Esophagus squamous epithelium (tissue), 5 donors: Measurements from ENCODE around the gene ASAH2B. TPM values are rescaled to one million over a fixed set of nuclear protein-coding genes. Genes with fewer than 3 reads are reported as not detected.
"Not testable (repeated sequence)": the region's sequence is repeated elsewhere in the genome, so short reads cannot be mapped to it uniquely, and the experiment has no call there.

Source experiments
- DNase-seq: peaks from one replicate; lab custom pipeline; 2025; lab: John Stamatoyannopoulos, UW
- H3K27ac ChIP-seq, 4 donors: fragments of 200-600 bp; sonication (generic); one replicate each; pipeline ENCODE4 v1.5.1; 2016 to 2019; ENCODE audit warnings: mild to moderate bottlenecking in 1 of 4
- H3K27me3 ChIP-seq, 4 donors: fragments of 200-600 bp; sonication (generic); 1 replicate in 3 of 4; 2 replicates in 1 of 4; pipeline versions ENCODE4 v1.5.1 to v1.6.0; 2017 to 2021; ENCODE audit warnings: antibody characterized with exemption in 1 of 4
- H3K36me3 ChIP-seq, 3 donors: fragments of 200-600 bp; sonication (generic); one replicate each; pipeline ENCODE4 v1.5.1; 2016 to 2019
- H3K4me1 ChIP-seq, 3 donors: fragments of 200-600 bp; sonication (generic); one replicate each; pipeline ENCODE4 v1.5.1; 2017 to 2019
- H3K4me3 ChIP-seq, 4 donors: fragments of 200-600 bp; sonication (generic); 1 replicate in 3 of 4; 2 replicates in 1 of 4; pipeline ENCODE4 v1.5.1; 2016 to 2019; ENCODE audit warnings: mild to moderate bottlenecking in 2 of 4, moderate library complexity in 1 of 4
- H3K9me3 ChIP-seq, 3 donors: fragments of 200-600 bp; sonication (generic); one replicate each; pipeline ENCODE4 v1.5.1; 2016 to 2019
- POLR2A ChIP-seq, 4 donors: fragments of 450-650 bp; IDR thresholded peaks; one replicate each; pipeline ENCODE4 v1.6.1; 2017; ENCODE audit warnings: antibody characterized with exemption in 4 of 4, mild to moderate bottlenecking in 4 of 4, moderate library complexity in 3 of 4
- WGBS, 2 donors: methylation state at CpG; one replicate each; pipeline ENCODE4 v1.1.5; 2018; 5-methylcytosine and 5-hydroxymethylcytosine counted together
- intact Hi-C: fragments of 100-400 bp; cut with DNase I; formaldehyde crosslinking; loops from one replicate; pipeline ENCODE4 v1.15.0; 2022
- total RNA-seq, 4 donors: library from RNA; depleted of rRNA; stranded (reverse); fragments of >200 nt; gene quantifications; one replicate each; pipeline ENCODE4 v1.1.0, GENCODE V29; 2016
- TF ChIP-seq, protein P1 (sequence below), 6 experiments: fragments of 450-650 bp in 4 of 6; fragments of 200-600 bp in 2 of 6; sonication (generic) in 2 of 6; IDR thresholded peaks; one replicate each; pipeline ENCODE4 v1.5.1; 2016 to 2019; ENCODE audit warnings: antibody characterized with exemption in 6 of 6, mild to moderate bottlenecking in 4 of 6, moderate library complexity in 4 of 6
- donor health status: DM: yes; HTN: yes; CAD: no.

ASAH2B gene
- total RNA-seq, 4 donors from 2014 or later = 1.0 to 2.5 (median 2.1) TPM

DNA sequence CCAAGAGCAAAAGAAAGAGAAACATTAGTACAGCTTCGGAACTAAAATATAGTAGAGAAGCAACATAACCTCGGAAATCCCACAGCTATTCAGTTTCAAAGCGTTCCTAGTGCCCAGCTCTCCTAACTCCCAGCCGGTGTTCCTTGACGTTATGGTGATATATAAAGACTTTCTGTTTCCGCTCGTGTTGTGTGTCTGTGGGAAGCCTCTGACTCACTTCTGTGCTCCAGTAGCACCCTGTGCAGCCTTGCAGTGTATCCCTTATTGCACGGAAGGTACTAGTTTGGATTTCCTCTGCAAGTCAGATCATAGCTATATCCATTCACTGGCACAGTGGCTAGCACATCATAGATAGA lies 535 bp downstream of the ASAH2B start:
- Histone ChIP-seq H3K9me3 (no peaks in the 10 kb centered on the region), H3K4me3 (peak overlapping the region; percentile 61 to 80 (median 66)), H3K27me3 (peaks cover 0 to 3% (median 0%) of the 10 kb centered on the region in 4 donors), H3K27ac (peak overlapping the region; percentile 74 to 82 (median 78)), H3K36me3 (no peaks in the 10 kb centered on the region), H3K4me1 (peaks cover 0 to 14% (median 0%) of the 10 kb centered on the region in 3 donors)
- DNase-seq = no peak
- WGBS, 2 donors = 0 to 1% methylated on average over 8 of the region's 8 CpGs
- intact Hi-C loops = no loop called here
- TF ChIP-seq POLR2A (IDR thresholded peaks at IDR 0.05) = no peak
- TF ChIP-seq, protein P1, sequence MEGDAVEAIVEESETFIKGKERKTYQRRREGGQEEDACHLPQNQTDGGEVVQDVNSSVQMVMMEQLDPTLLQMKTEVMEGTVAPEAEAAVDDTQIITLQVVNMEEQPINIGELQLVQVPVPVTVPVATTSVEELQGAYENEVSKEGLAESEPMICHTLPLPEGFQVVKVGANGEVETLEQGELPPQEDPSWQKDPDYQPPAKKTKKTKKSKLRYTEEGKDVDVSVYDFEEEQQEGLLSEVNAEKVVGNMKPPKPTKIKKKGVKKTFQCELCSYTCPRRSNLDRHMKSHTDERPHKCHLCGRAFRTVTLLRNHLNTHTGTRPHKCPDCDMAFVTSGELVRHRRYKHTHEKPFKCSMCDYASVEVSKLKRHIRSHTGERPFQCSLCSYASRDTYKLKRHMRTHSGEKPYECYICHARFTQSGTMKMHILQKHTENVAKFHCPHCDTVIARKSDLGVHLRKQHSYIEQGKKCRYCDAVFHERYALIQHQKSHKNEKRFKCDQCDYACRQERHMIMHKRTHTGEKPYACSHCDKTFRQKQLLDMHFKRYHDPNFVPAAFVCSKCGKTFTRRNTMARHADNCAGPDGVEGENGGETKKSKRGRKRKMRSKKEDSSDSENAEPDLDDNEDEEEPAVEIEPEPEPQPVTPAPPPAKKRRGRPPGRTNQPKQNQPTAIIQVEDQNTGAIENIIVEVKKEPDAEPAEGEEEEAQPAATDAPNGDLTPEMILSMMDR (IDR thresholded peaks at IDR 0.05) = no peak

DNA sequence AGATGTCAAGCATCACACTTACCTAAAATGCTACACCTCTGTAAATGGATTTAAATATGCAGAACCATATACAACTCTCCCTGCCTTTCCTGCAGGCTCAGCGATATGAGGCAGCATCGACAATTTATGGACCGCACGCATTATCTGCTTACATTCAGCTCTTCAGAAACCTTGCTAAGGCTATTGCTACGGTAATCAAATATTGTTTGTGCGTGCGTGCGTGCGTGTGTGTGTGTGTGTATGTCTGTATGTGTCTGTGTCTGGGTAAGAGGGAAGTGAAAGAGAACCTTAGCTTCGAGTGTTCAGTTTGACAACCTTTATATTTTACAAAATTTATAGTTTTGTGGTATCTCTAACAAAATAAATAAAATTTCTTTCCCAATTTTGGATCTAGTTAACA lies 3.1 kb downstream of the ASAH2B start:
- H3K36me3 ChIP-seq, H3K9me3 ChIP-seq, DNase-seq, H3K27ac ChIP-seq, H3K27me3 ChIP-seq, H3K4me3 ChIP-seq, intact Hi-C loops: not testable (repeated sequence)
- peaks cover 0 to 14% (median 0%) of the 10 kb centered on the region in 3 donors for H3K4me1 ChIP-seq
- 91 to 94% methylated on average over 10 of the region's 10 CpGs for WGBS, 2 donors

DNA sequence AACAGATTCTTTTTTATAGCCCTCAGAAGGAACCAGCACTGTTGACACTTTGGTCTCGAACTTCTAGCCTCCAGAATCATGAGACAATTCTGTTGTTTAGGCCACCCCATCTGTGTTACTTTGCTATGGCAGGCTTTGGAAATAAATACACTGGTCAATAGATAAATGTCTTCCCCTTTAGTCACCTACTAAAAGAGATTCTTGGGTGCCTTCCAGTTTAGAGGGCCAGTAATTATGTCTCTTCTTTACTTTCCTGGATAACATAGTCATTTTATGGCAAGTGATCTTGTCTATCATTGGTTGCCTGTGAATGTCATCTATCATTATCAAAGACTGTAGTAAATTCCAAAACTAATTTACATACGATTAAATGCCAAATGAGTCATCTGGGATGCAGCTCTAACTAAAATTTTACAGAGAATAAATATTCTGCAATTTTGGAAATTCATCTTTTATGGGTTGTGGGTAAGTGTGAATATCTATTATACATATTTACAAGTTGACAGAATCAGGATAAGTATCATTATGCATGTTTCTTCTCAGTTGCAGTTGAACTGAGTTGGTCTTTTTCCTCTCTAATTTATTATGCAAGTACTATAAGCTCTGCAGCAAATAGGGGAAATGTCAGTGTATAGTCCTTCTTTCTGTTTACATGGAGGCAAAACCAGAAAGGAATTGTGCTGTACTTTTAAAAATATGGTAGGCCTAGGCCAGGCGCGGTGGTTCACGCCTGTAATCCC lies 27.2 kb downstream of the ASAH2B start:
- H3K4me3 ChIP-seq, intact Hi-C loops: not testable (repeated sequence)
- WGBS, 2 donors = 78 to 91% methylated on average over 4 of the region's 5 CpGs

DNA sequence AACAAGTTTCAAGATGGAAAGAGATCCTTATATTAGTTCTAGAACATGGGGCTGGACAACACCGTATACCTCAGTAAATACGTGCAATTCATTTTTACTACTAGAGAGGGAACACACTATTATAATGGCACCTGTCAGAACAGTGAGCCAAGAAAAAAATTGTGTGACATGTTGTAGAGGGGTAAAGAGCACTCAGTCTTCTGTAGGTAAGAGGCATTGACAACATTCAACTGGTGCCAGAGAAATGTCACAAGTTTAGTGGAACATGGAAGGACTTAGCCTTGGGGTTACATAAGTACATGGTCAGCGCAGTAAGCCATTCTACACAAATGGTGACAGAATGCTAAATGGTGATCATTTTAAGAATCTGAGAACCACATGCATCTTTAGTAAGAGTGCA lies 32.3 kb downstream of the ASAH2B start:
- DNase-seq, intact Hi-C loops, H3K27me3 ChIP-seq, H3K9me3 ChIP-seq, H3K27ac ChIP-seq, H3K36me3 ChIP-seq, H3K4me1 ChIP-seq, H3K4me3 ChIP-seq: not testable (repeated sequence)
- 100% methylated on average over 2 of the region's 3 CpGs for WGBS, 2 donors

More for the DNA sequence above, 27.2 kb downstream of the ASAH2B start:
- not testable (repeated sequence) for H3K4me1 ChIP-seq, DNase-seq, H3K36me3 ChIP-seq, H3K27ac ChIP-seq, H3K9me3 ChIP-seq, H3K27me3 ChIP-seq

DNA sequence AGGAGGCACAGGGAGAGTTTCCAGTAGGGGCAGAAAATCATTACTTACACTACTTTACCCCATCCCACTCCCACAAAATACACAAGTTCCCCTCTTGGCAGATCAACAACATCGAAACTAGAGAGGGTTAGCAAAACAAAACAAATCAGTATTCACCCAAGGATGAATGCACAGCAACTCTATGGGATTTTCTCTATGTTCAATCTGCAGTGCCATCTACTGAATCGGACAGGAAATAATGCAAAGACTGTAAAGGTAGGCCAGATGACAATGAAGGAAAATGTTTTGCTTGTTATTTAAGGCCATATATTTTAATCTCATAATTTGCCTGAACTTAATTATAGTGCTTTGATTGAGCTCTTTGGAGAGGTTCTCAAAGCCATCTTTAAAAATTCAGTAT lies 35.1 kb downstream of the ASAH2B start:
- intact Hi-C loops, H3K36me3 ChIP-seq, H3K27me3 ChIP-seq, DNase-seq, H3K4me1 ChIP-seq, H3K27ac ChIP-seq, H3K4me3 ChIP-seq, H3K9me3 ChIP-seq: not testable (repeated sequence)
- WGBS, 2 donors = 33 to 66% methylated on average over 1 to 2 of the region's 2 CpGs

DNA sequence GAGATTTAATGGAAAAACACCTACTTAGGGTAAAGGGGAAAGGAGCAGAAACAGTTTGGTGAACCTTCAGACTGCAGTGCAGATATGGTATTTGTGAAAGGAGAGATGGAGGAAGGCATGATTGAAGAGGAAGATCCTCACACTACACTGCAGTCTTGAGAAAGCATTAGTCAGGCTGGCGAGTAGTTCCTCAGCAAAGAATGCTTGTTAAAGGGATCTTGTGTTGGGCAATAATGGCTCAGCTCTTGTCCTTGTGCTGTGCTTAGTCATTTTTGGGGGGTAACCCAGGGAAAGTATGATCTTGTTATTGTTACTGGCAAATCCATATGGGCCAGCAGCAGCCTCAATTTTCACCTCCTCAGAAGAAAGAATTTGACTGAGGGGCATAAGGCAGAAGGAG lies 40.3 kb downstream of the ASAH2B start:
- H3K4me1 ChIP-seq, H3K27ac ChIP-seq, H3K9me3 ChIP-seq, DNase-seq, intact Hi-C loops, H3K27me3 ChIP-seq, H3K4me3 ChIP-seq, H3K36me3 ChIP-seq: not testable (repeated sequence)
- WGBS, 2 donors = 65 to 75% methylated on average over 1 of the region's 1 CpG

DNA sequence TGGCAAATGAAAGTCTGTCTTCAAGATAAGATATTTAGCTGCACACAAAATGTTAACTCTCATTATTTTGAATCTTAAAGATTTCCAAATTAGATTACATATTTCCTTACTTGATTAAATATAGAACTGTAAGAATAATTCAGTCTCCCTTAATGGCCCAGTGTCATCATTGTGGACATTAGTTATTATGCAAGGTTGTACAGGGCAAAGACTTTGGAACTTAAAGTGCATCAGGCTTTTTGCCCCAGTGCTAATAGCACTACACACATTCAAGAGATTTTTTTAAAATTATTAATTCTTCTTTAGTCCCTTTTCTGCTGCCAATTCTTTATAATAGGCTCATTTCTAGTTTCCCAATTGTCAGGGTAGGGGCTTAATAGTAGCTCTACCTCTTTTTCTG lies 42.3 kb downstream of the ASAH2B start:
- intact Hi-C loops, H3K4me3 ChIP-seq, H3K9me3 ChIP-seq, H3K4me1 ChIP-seq, H3K36me3 ChIP-seq, DNase-seq, H3K27me3 ChIP-seq, H3K27ac ChIP-seq: not testable (repeated sequence)

DNA sequence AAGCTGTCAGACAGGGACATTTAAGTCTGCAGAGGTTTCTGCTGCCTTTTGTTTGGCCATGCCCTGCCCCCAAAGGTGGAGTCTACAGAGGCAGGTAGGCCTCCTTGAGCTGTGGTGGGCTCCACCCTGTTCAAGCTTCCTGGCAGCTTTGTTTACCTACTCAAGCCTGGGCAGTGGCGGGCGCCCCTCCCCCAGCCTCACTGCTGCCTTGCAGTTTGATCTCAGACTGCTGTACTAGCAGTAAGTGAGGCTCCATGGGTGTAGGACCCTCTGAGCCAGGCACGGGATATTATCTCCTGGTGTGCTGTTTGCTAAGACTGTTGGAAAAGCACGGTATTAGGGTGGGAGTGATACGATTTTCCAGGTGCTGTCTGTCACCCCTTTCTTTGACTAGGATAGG lies 48.2 kb downstream of the ASAH2B start:
- 43% methylated on average over 4 of the region's 5 CpGs; no CpG with 5 or more reads in 1 of the 2 donors for WGBS, 2 donors
- intact Hi-C loops, H3K4me1 ChIP-seq, H3K4me3 ChIP-seq, H3K36me3 ChIP-seq, H3K9me3 ChIP-seq, H3K27ac ChIP-seq, DNase-seq, H3K27me3 ChIP-seq: not testable (repeated sequence)
